HG03064 (cell line): ENCODE measurements around the gene SDK2.

ENCODE experiments used
- ATAC-seq: cut with Tn5 transposase; IDR thresholded peaks from one replicate; pipeline ENCODE4 v1.9.1; 2021; ENCODE audit warnings: low read depth; ENCODE audit not compliant: unreplicated experiment

Gene SDK2

DNA sequence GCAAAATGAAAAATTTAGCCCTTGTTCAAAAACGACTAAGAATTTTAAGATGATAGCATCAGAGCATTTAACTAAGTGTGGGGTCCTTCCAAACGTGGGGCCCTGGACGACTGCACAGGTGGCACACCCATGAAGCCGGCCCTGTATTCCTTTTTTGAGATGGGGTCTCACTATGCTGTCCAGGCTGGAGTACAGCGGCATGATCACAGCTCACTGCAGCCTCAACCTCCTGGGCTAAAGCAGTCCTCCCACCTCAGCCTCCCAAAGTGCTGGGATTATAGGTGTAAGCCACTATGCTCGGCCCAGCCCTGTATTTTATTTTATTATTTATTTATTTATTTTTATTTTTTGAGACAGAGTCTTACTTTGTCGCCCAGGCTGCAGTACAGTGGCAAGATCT is 241.8 kb downstream of the SDK2 start:
- ATAC-seq, result no peak

DNA sequence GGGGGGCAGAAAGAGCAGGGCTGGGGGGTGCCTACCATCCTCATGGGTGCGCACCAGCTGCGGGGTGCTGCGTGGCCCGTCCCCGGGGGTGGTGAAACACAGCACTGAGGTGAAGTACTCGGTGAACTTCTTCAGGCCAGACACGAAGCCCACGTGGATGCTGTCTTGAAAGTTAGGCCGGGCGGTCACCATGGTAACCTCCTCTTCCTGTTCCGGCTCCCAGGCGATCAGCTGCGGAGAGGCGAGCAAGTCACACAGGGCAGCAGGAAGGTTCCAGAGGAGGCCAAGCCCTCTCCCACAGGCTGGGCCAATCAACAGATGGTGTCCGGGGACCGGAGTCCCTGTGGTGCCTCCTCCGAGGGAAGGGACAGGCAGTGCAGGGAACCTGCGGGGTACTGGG is 242.3 kb downstream of the SDK2 start:
- ATAC-seq, result no peak

DNA sequence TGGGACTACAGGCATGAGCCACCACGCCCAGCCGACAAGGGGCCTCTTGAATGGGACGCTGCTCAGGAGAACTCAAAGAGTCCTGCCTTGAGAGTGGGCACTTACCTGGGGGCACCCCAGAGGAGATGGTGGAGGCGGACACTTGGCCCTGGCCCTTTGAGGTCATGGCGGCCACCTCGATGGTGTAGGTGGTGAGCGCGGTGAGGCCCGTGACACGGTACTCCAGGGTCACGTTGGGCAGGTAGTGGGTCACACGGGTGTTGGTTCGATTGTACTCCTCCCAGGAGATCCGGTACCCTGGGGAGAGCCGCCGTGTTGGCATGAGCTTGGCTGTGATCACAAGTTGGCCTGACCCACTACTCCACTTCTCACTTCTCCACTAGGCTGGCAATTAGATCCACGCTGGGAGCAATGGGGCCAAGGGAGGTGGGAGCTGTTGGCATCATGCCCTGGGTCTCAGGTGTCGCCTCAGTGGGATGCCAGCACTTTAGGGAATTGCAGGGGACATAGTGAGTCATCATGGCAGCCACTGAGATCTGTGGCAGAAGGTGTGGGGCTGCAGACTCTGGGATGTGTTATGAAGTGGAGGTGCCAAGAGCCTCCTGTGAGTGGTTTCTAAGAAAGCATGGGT is 243.2 kb downstream of the SDK2 start:
- no peak for ATAC-seq

DNA sequence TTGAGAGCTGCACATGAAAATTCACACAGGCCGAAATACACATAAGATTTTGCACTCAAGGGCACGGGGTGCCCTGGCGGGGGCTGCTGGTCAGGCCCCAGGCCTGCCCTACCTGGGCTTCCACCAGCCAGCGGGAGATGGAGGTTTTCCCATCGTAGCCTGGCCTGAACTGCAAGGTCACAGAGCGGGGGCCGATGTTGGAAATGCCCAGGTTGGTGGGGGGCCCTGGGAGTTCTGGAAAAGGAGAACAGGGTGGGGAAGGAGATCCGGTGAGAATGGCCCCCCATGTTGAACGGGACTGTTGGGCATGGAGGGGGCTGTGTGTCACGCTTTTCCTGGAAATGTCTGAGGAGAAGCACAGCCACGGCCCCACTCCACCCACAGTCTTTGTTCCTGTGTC is 245.2 kb downstream of the SDK2 start:
- ATAC-seq, result no peak

DNA sequence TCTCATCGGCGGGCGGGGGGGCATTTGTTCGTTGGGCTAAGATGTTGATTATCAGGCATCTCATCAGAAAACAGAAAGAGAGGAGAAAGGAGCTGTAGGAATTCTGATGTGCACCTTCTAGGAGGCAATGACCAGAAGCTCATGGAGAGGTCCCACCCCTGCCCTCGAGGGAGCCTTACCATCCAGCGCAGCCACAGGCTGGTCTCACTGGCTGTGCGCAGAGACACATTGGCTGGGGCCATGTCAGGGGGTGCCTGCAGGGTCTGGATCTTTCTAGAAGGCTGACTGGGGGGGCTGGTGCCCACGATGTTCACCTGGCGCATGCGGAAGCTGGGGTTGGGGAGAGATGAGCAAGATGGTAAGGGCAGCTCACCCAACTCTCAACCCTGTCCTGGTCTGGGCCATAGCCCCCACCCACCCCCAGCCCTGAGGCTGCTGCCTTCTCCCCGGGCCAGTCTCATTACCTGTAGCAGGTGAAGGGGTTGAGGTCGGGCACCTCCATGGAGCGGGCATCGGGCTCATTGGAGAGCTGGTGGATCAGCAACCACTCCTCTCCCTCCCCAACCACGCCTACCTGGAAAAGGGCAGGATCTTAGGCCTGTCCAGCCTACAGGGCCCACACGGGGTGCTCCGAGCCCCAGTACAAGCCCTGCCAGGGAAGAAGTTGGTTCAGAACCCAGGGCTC is 246.2 kb downstream of the SDK2 start:
- no peak for ATAC-seq

DNA sequence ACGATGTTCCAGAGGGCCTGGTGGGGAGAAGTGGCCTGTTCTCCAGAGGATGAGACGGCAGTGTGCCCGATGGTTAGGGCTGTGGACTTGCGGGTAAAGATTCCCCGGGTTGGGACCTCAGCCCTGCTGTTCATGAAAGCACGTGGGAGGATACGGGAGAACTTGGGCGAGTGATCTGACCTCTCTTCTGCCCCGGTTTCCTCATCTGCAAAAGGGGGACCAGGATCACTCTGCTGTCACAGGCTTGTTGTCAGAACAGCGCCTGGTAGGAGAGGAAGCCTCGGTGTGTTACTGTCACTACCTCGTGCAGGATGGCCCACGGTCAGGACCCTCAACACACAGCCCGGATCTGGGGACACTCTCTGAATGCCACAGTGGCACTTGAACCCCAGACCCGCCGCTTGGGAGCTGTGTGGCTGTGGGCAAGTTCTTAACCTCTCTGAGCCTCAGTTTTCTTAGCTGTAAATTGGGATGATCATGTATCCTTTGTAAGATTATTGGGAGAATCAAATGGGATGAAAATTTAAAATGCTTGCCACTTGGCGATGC is 246.9 kb downstream of the SDK2 start:
- no peak for ATAC-seq

DNA sequence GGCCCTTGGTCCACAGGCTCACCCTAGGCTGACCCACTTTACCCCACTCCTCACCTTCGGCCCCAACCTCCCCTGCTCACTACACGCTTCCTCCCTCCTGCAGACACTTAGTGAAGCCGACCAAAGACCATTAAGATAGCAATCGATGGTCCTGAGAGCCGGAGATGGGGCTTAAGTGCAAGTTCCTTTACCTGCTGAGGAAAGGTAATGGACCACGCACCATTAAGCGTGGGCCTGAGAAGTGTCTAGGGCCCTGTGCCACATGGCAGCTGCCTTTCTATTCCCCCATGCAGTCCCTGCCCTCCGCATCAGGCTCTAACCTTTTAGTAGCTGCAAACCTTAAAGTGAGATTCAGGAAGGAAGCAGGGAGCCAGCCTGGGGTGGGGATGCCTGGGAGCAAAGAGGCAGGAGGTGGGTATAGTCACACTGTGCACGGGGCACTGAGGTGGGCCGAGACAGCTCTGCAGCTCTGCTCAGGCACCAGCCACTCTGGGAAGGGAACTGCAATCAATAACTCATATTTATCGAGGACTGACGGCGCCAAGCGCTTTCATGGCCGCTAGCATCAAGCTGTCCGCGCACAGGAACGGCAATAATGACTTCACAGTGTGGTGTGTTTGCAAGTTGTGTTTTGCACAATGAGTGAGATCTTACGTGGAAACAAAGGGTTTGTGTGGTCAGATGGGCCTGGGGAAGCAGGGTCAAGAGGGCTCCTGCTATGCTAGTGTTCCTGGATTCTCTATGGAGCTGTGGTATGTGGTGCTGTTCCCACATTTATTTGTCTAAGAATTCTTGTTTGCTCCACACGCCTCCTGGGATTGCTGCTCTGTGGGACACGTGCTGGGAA is 247.6 kb downstream of the SDK2 start:
- ATAC-seq, result no peak

DNA sequence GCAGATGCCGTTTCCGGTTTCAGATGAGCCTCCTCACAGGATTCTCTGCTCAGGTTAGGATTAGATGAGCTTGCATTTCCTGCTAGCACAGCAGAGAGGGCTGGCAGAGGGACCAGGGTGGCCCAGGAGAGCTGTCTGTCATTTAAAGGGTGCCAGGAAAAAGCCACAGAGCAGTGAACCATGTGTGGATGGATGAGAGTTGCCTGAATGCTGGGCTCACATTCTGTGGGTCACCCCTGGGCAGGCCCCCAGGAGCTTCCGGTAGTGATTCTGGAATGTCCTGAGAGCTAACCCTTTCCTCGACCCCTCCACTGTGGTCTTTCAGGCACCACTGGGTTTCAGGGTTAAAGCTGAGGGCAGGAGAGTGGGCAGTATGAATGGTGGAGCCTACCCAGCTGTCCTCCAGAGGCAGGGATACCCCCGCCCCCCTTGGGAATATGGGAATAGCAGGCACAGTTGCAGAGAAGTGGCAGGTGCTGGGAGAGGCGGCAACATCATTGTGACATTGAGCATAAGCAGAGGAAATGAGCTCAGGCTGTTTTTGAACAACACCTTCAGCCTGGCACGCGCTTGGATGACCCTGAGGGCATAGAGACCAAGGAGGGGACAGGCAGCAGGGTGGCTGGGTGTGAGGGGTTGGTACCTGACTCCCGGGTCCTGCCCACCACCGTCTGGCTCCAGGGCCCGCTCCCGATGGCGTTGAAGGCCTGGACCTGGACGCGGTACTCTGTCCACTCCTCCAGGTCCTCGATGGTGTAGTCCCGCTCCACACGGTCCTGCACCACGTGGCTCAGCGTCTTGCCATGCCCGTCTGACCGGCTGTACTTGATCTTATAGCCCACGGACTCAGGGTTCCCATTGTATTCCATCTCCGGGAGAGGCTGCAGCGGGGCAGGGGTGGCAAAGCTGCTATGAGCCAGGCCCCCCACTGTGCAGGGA is 249.5 kb downstream of the SDK2 start:
- no peak for ATAC-seq

DNA sequence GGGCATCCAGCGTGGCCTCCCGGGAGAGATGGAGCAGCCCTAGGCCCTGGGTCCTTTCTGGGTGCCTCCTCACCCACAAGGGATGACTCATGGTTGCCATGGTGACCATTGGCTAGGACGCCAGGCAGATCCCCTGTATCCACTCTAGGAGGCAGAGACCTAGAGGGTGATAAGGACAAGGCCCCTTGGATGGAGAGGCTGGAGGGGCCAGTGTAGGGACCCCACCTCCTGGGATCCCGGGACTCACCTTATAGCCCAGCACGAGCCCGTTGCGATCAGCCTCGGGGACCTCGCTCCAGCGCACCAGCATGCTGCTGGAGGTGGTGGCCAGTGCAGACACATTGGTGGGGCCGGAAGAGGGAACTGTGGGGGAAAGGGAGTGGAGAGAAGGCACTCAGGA is 250.3 kb downstream of the SDK2 start:
- ATAC-seq, result no peak

DNA sequence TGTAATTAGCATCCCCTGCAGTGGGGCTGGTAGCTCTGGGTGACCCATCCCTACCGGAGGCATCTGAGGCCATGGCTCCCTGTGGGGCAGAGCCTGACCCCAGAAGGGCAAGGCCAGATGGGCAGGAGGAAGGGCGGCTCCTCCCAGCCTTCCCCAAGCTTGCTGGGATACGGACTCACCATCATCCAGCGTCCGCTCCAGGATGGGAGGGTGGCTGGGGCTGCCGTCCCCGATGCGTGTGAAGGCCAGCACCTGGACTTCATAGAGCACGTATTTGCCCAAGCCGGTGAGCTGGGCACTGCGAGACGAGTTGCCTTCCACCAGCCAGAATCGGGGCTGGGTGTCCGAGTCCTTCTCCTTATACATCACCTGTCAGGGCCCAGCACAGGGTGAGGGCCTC is 250.9 kb downstream of the SDK2 start:
- no peak for ATAC-seq

DNA sequence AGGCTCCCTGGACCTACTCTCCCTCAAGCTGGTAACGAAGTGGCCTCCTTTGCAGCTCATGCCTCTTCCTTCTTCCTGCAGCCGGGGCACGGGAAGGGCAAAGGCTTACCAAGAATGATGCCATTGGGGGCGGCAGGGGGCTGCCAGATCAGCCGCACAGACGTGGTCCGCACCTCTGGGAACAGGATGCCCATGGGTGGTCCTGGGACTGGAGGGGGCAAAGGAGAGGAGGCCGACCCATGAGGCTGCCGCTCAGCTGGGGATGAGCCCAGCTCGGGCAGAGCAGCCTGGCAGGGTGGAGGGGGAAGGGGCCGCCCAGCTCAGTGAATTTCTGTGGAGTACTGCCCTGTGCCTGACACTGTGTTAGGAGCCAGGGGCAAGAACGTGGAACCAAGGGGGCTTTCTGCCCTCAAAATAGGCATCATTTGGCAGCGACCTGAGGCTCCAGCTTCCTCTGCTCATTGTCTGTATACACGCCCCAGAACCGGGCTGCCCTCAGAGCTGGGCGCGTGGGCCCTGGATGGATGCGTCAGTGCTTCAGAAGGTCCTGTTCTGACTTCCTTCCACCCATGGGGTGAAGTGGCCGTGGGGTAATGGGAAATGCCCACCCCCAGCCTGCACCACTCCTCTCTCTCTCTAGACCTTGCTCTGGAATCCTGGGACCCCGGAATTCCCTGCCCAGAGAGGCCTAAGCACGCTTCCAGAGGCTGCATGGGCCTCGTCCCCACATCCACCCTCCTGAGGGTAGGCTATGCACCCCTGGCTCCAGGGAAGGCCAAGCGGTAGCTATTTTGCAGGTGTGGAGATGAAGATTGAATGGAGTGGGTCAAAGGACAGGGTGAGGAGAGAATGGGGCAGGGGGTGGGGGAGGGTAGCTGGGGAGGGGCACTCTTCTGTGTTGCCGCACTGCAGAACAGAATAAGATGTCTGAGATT is 252.6 kb downstream of the SDK2 start:
- no peak for ATAC-seq

DNA sequence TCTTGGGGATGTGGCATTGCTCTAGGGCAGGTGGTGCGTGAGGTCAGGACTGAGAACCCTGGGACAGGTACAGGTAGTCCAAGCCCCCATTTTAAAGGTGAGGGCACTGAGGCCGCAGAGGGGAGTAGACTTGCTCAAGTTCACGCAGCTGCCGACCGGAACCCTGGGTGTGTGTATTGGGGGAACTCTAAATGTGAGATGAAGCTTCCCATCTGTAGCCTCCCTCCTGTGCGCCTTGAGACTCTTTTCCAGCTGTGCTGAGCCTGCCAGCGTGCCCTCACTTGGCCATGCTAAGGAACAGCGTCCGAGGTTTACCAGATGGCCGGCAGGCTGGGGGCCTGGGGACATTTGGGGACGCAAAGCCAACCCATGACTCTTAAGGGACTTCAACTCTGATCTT is 253.4 kb downstream of the SDK2 start:
- ATAC-seq, result no peak

DNA sequence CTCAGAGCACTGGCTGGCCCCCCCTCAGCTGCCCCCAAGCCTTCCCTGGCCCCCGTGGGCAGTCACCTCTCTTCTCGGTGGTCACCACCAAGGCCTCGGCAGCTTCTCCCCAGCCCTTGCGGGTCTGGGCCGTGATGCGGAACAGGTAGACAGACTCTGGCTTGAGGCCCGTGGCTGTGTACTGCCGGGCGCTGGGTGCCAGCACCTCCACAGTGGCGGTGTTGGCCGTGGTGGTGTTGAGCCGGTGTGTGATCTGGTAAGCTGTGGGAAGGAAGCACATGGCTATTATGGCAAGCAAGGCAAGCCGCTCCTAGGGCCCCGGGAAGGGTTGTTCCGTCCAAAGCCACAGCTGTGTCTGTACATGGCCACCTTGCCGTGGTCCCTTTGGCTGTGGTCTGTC is 254.0 kb downstream of the SDK2 start:
- ATAC-seq, result no peak

DNA sequence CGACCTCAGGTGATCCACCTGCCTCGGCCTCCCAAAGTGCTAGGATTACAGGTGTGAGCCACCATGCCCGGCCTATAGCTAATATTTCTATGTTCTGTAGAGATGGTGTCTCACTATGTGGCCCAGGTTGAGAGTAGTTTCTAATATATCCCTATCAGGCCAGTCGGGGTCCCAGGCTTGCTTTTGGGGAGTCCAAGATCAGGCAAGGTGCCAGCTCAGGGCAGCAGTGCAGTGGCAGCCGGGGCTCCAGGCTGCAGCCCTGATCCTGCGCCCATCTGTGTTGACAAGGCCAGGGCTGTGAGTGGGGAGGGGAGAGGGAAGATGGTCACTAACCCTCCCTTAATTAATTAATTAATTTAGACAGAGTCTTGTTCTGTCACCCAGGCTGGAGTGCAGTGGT is 254.8 kb downstream of the SDK2 start:
- ATAC-seq, result no peak

DNA sequence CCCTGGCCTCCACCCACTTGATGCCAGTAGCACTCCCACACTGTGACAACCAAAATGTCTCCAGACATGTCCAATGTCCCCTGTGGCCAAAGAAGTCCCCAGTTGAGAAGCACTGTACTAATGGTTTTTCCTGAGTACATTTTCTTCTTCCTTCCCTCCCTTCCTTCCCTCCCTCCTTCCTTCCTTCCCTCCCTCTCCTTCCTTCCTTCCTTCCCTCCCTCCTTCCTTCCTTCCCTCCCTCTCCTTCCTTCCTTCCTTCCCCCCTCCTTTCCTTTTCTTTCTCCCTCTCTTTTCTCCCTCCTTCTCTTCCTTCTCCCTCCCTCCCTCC is 255.7 kb downstream of the SDK2 start:
- ATAC-seq, result no peak

DNA sequence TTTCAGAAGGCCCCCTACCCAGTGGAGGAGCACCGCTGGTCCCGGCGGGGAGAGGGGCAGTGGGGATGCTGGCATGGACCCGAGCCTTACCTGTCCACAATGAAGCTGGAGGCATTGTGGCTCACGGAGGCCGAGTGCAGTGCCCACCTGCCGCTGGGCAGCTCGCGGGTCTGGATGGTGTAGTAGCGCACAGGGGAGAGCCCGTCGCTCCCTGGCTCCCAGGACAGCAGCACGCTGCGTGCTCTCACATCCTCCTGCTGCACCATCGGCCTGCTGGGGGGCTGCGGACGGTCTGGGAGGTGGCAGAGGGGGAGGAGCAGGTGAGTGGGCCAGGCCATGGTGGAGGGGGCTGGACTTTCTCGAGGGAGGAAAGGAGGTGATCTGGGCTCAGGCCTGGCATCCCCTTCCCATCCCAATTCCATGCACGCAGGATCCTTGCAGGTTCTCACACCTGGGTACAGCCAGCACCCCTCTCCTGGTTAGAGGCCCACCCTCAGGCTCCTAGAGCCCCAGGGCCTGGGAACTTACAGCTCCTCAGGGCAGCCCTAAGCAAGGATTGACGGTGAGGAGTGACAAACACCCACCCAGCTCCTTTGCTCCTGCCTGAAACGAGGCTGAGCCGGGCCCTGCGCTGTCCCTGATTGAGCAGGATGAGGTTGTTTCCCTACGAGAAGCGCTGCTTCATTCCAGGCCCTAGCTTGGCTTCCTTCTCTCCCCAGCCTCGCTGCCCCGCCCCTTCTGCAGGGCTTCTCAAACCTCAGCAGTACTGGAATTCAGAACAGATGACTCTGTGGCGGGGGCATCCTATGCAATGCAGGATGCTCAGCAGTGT is 256.3 kb downstream of the SDK2 start:
- no peak for ATAC-seq

DNA sequence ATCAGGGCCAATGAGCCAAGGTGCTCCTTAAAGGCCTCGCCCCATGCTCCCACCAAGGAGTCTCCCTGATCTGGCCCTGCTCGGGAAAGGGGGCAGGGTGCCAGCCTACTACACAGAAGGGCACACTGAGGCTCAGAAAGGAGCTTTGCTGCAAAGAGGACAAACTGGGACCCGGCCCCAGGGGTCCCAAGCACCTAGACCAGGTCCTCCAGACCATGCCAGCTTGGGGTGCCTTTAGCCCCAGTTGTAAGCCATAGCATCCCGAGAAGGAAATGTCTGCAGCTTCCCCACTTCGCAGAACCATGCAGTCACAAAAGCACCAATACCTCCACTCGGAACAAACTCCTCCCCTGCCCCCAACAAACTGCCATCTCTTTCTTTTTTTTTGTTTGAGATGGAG is 257.7 kb downstream of the SDK2 start:
- ATAC-seq, result no peak

DNA sequence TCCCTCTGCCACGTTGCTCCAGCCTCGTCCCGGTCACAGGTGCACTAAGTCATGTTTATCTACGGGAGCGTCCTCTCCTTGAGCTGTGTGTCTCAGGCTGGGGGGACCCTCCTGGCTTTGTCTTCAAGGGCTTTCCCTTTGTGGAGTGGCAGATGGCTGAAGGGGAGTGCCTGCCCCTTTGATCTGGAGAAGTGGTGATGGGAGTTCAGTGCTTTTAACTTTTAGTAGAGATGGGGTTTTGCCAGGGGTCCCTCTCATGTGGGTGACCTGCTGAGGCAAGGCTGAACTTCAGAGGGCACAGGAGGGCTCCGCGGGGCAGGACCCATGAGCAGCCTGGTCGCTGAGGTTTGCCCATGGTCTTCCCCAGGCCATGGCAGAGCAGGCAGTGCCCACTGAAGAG is 259.3 kb downstream of the SDK2 start:
- no peak for ATAC-seq
